A549 (cell line): ENCODE results near the gene HIC1. TPM values are rescaled to one million over a fixed set of nuclear protein-coding genes. Genes with fewer than 3 reads are reported as not detected.

Experiments
- ATAC-seq, 2 experiments: fragments of 200-7000 bp in 1 of 2; fragments of >200 bp in 1 of 2; cut with Nextera tagmentation in 1 of 2; cut with Tn5 transposase in 1 of 2; 3 replicates each; pipeline versions ENCODE4 v1.8.0 to v1.9.1; 2018 to 2020; ENCODE audit warnings: mild to moderate bottlenecking in 1 of 2, moderate library complexity in 1 of 2
- CTCF ChIA-PET: fragments of 300-600 bp; sonication (Branson Sonifier 250); formaldehyde crosslinking; extraction: SDS; loops from one replicate; lab custom pipeline; 2021; ENCODE audit warnings: antibody characterized with exemption, inconsistent platforms; lab: Yijun Ruan, JAX
- POLR2A ChIA-PET: fragments of 350-600 bp; formaldehyde crosslinking; extraction: SDS; loops from one replicate; lab custom pipeline; 2021; ENCODE audit warnings: antibody characterized with exemption, inconsistent platforms; lab: Yijun Ruan, JAX
- DNase-seq, 2 experiments: peaks; one replicate each; pipeline versions ENCODE4 v3.0.0 to v3.0.0-alpha.2; 2011 to 2016; ENCODE audit warnings: low read depth in 1 of 2, low spot score in 1 of 2
- FAIRE-seq: peaks from 2 replicates; lab custom pipeline; 2011; peaks lifted over from hg19 to GRCh38; lab: Jason Lieb, UNC
- H3K27ac ChIP-seq, 2 experiments: fragments of >200 bp; sonication (Bioruptor Twin); formaldehyde crosslinking; 3 replicates each; pipeline ENCODE4 v1.5.1; 2016 to 2017
- H3K4me1 ChIP-seq: fragments of >200 bp; sonication (Bioruptor Twin); formaldehyde crosslinking; 3 replicates; pipeline ENCODE4 v1.6.1; 2016
- H3K4me2 ChIP-seq: fragments of >200 bp; sonication (Bioruptor Twin); formaldehyde crosslinking; 3 replicates; pipeline ENCODE4 v1.6.1; 2016
- H3K4me3 ChIP-seq: fragments of >200 bp; sonication (Bioruptor Twin); formaldehyde crosslinking; 3 replicates; pipeline ENCODE4 v1.5.1; 2016
- H3K9me3 ChIP-seq: fragments of >200 bp; sonication (Bioruptor Twin); formaldehyde crosslinking; 3 replicates; pipeline ENCODE4 v1.6.1; 2016
- ATOH8 ChIP-seq: fragments of 250-450 bp; sonication (Bioruptor Pico); IDR thresholded peaks from 2 replicates; pipeline ENCODE4 v1.5.0; 2020; ENCODE audit warnings: low read depth, mild to moderate bottlenecking, moderate library complexity
- BCL3 ChIP-seq: fragments of >200 bp; sonication (Bioruptor Twin); formaldehyde crosslinking; IDR thresholded peaks from 3 replicates; pipeline ENCODE4 v1.6.1; 2016
- BHLHE40 ChIP-seq: IDR thresholded peaks from 2 replicates; pipeline ENCODE4 v1.6.1; 2012; ENCODE audit warnings: low read depth, low read length, inconsistent platforms
- CHD2 ChIP-seq: fragments of 150-350 bp; IDR thresholded peaks from 2 replicates; pipeline ENCODE4 v1.6.1; 2014; ENCODE audit warnings: low read length; ENCODE audit not compliant: partially characterized antibody
- CTCF ChIP-seq: fragments of >200 bp; sonication (Bioruptor Twin); formaldehyde crosslinking; IDR thresholded peaks from 3 replicates; pipeline ENCODE4 v1.5.1; 2016
- EHMT2 ChIP-seq: fragments of 200-600 bp; sonication (generic); IDR thresholded peaks from 2 replicates; pipeline ENCODE4 v1.6.1; 2016; ENCODE audit warnings: antibody characterized with exemption, low read depth, mild to moderate bottlenecking, moderate library complexity
- ELK1 ChIP-seq: fragments of 150-350 bp; IDR thresholded peaks from 2 replicates; pipeline ENCODE4 v1.6.1; 2014; ENCODE audit warnings: low read depth, mild to moderate bottlenecking, low read length
- EP300 ChIP-seq, 2 experiments: fragments of >200 bp; sonication (Bioruptor Twin); formaldehyde crosslinking; IDR thresholded peaks; 2 replicates in 1 of 2; 3 replicates in 1 of 2; pipeline ENCODE4 v1.6.1; 2016 to 2017
- HOXA7 ChIP-seq: fragments of 250-450 bp; sonication (Bioruptor Pico); IDR thresholded peaks from 2 replicates; pipeline ENCODE4 v1.5.0; 2020; ENCODE audit warnings: mild to moderate bottlenecking, moderate library complexity
- HOXB13 ChIP-seq: fragments of 250-450 bp; sonication (Bioruptor Pico); IDR thresholded peaks from 2 replicates; pipeline ENCODE4 v1.5.0; 2020; ENCODE audit warnings: low read depth, mild to moderate bottlenecking, moderate library complexity
- JUN ChIP-seq, 2 experiments: fragments of >200 bp; sonication (Bioruptor Twin); formaldehyde crosslinking; IDR thresholded peaks; 2 replicates in 1 of 2; 3 replicates in 1 of 2; pipeline ENCODE4 v1.6.1; 2016 to 2017
- KDM5A ChIP-seq: fragments of 200-600 bp; sonication (generic); IDR thresholded peaks from 2 replicates; pipeline ENCODE4 v1.6.1; 2016; ENCODE audit warnings: antibody characterized with exemption, mild to moderate bottlenecking
- MAFK ChIP-seq: fragments of 450-650 bp; IDR thresholded peaks from 2 replicates; pipeline ENCODE4 v1.6.1; 2014; ENCODE audit not compliant: partially characterized antibody
- MYC ChIP-seq: IDR thresholded peaks from 2 replicates; pipeline ENCODE4 v1.6.1; 2012; ENCODE audit warnings: mild to moderate bottlenecking, inconsistent platforms, low read length, improper control_type of control experiment, borderline replicate concordance
- NFE2L2 ChIP-seq: fragments of 150-350 bp; conservative IDR thresholded peaks from 2 replicates; pipeline ENCODE4 v1.6.1; 2014; ENCODE audit warnings: low read length
- PHF8 ChIP-seq: fragments of 200-600 bp; sonication (generic); IDR thresholded peaks from 2 replicates; pipeline ENCODE4 v1.6.1; 2016; ENCODE audit warnings: low read depth, mild to moderate bottlenecking, antibody characterized with exemption, moderate library complexity, borderline replicate concordance
- POLR2A ChIP-seq: IDR thresholded peaks from 2 replicates; pipeline ENCODE4 v1.6.1; 2012; ENCODE audit warnings: mild to moderate bottlenecking, low read length
- POLR2AphosphoS2 ChIP-seq: conservative IDR thresholded peaks from 2 replicates; pipeline ENCODE4 v1.6.1; 2012; ENCODE audit warnings: low read length, improper control_type of control experiment, inconsistent platforms
- REST ChIP-seq: fragments of 200-600 bp; sonication (generic); IDR thresholded peaks from 2 replicates; pipeline ENCODE4 v1.6.1; 2016; ENCODE audit warnings: antibody characterized with exemption, mild to moderate bottlenecking, moderate library complexity
- USF2 ChIP-seq: fragments of 450-650 bp; IDR thresholded peaks from 2 replicates; pipeline ENCODE4 v1.6.1; 2014; ENCODE audit warnings: antibody characterized with exemption
- ZFP36 ChIP-seq: fragments of 450-650 bp; IDR thresholded peaks from 2 replicates; pipeline ENCODE4 v1.6.1; 2014; ENCODE audit warnings: borderline replicate concordance; ENCODE audit not compliant: partially characterized antibody
- WGBS: methylation state at CpG from one replicate; pipeline ENCODE4 v1.1.6; 2017; ENCODE audit errors: missing lambda C conversion rate; 5-methylcytosine and 5-hydroxymethylcytosine counted together
- polyA plus RNA-seq, 4 experiments: library from polyadenylated mRNA; depleted of rRNA in 3 of 4; stranded (reverse); fragments of >200 nt; fragmentation: RNase III in 1 of 4; extraction: RNeasy Plus Mini Kit Qiagen cat#74134 plus additional on column Dnase treatment in 1 of 4; gene quantifications; 2 replicates in 3 of 4; 3 replicates in 1 of 4; pipeline ENCODE4 v1.2.3, GENCODE V29; 2011 to 2017

The HIC1 gene
- polyA plus RNA-seq, 2 of the 4 experiments (the other 2 are of a cell fraction), result 0.13 to 1.3 TPM

GRCh38 chr17:2107050-2107449 lies 52.1 kb downstream of the HIC1 start (continued):
- TF ChIP-seq CTCF, result no peak

- H3K27ac ChIP-seq, result no peak overlapping the region
These were observed 52.6 kb downstream of the HIC1 start for GRCh38 chr17:2107506-2107905.

GRCh38 chr17:2108170-2108569 lies 53.3 kb downstream of the HIC1 start:
- WGBS, result 86% methylated on average over 8 of the region's 8 CpGs

More at GRCh38 chr17:2107506-2107905, 52.6 kb downstream of the HIC1 start:
- H3K4me3 ChIP-seq, result no peak overlapping the region
- DNase-seq (no peak), FAIRE-seq (no peak), ATAC-seq (no peak; a peak in 1 of 6 replicates)
- TF ChIP-seq JUN (IDR thresholded peaks at IDR 0.05), result no peak
- TF ChIP-seq REST, result no peak
- ChIA-PET POLR2A (no interaction called here), CTCF (interaction anchor here (0.8 to 2.9 kb wide), 8 partner anchors 11 to 175 kb away, joined by 3 to 9 read pairs (median 4); partner anchors contain the start of gene HIC1)
- H3K9me3 ChIP-seq, result no peaks in the 10 kb centered on the region
- 97% methylated on average over 3 of the region's 3 CpGs for WGBS
- no peaks in the 10 kb centered on the region for H3K4me1 ChIP-seq
- no peak overlapping the region for H3K4me2 ChIP-seq

GRCh38 chr17:2110436-2110835 lies 55.5 kb downstream of the HIC1 start:
- ChIA-PET CTCF (interaction anchor here (1.1 to 2.1 kb wide), 4 partner anchors 16 to 134 kb away, joined by 3 to 7 read pairs (median 5); partner anchors contain the start of gene HIC1), POLR2A (interaction anchor here (0.7 kb wide), 1 partner anchor 8 kb away, joined by 3 read pairs; no protein-coding TSS in a partner anchor)
- no peaks in the 10 kb centered on the region for H3K9me3 ChIP-seq
- no peak for DNase-seq
- H3K27ac ChIP-seq, result no peak overlapping the region
- no peak overlapping the region for H3K4me2 ChIP-seq
- no peaks in the 10 kb centered on the region for H3K4me1 ChIP-seq
- H3K4me3 ChIP-seq, result no peak overlapping the region
- 95% methylated on average over 6 of the region's 6 CpGs for WGBS
- no peak for ATAC-seq
- no peak for FAIRE-seq
- TF ChIP-seq NFE2L2 (no peak), POLR2AphosphoS2 (no peak), USF2 (no peak), MYC (no peak), MAFK (no peak), HOXA7 (CRISPR knock-in tag) (no peak), KDM5A (no peak), ZFP36 (no peak), CHD2 (no peak), PHF8 (no peak), BCL3 (no peak)

More at GRCh38 chr17:2108170-2108569, 53.3 kb downstream of the HIC1 start:
- Histone ChIP-seq H3K9me3 (no peaks in the 10 kb centered on the region), H3K27ac (no peak overlapping the region), H3K4me3 (no peak overlapping the region), H3K4me1 (no peaks in the 10 kb centered on the region), H3K4me2 (no peak overlapping the region)
- DNase-seq (no peak), FAIRE-seq (no peak), ATAC-seq (no peak)
- ChIA-PET CTCF (interaction anchor here (0.8 to 2.9 kb wide), 8 partner anchors 10 to 175 kb away, joined by 3 to 9 read pairs (median 4); partner anchors contain the start of gene HIC1), POLR2A (no interaction called here)
- TF ChIP-seq EHMT2 (no peak), ATOH8 (CRISPR knock-in tag) (no peak), BHLHE40 (no peak), EP300 (IDR thresholded peaks at IDR 0.05) (no peak), POLR2A (no peak), PHF8 (no peak), ELK1 (no peak), MYC (no peak), HOXB13 (no peak)
